Tibial artery (tissue), 4 donors: ENCODE data around the gene WLS.

Experiments
- DNase-seq, 2 donors: peaks; one replicate each; pipeline ENCODE4 v3.0.0-alpha.2; 2019
- H3K27ac ChIP-seq, 2 donors: fragments of 200-600 bp; sonication (generic) in 1 of 2; 1 replicate in 1 of 2; 2 replicates in 1 of 2; pipeline ENCODE4 v1.5.1; 2018 to 2019; ENCODE audit warnings: mild to moderate bottlenecking in 1 of 2
- H3K27me3 ChIP-seq, 2 donors: fragments of 200-600 bp; sonication (generic) in 1 of 2; one replicate each; pipeline versions ENCODE4 v1.5.1 to v1.6.0; 2016 to 2019
- H3K36me3 ChIP-seq, 3 donors: fragments of 200-600 bp; sonication (generic) in 2 of 3; one replicate each; pipeline ENCODE4 v1.5.1; 2016 to 2019; ENCODE audit warnings: mild to moderate bottlenecking in 2 of 3
- H3K4me1 ChIP-seq, 4 donors: fragments of 200-600 bp; sonication (generic) in 2 of 4; 1 replicate in 3 of 4; 2 replicates in 1 of 4; pipeline ENCODE4 v1.5.1; 2016 to 2019
- H3K4me3 ChIP-seq, 2 donors: fragments of 200-600 bp; sonication (generic) in 1 of 2; 1 replicate in 1 of 2; 2 replicates in 1 of 2; pipeline ENCODE4 v1.5.1; 2018 to 2019; ENCODE audit warnings: mild to moderate bottlenecking in 2 of 2
- H3K9me3 ChIP-seq, 3 donors: fragments of 200-600 bp; sonication (generic) in 1 of 3; one replicate each; pipeline ENCODE4 v1.5.1; 2016 to 2019
- intact Hi-C: fragments of 100-400 bp; cut with DNase I; formaldehyde crosslinking; loops from one replicate; pipeline ENCODE4 v1.15.0; 2023; ENCODE audit warnings: low total_unique reads
- TF ChIP-seq, protein P1 (sequence below), 2 experiments: fragments of 200-600 bp in 1 of 2; fragments of 450-650 bp in 1 of 2; IDR thresholded peaks; one replicate each; pipeline ENCODE4 v1.5.1; 2017 to 2019; ENCODE audit warnings: antibody characterized with exemption in 2 of 2, mild to moderate bottlenecking in 1 of 2, moderate library complexity in 1 of 2

Gene WLS

GRCh38 chr1:68147534-68148171 lies 84.7 kb downstream of the WLS start:
- no peaks in the 10 kb centered on the region for H3K9me3 ChIP-seq
- H3K27me3 ChIP-seq = no peaks in the 10 kb centered on the region
- DNase-seq = no peak
- H3K4me1 ChIP-seq = peaks cover 0 to 2% (median 0%) of the 10 kb centered on the region in 4 donors
- H3K4me3 ChIP-seq = no peak overlapping the region
- intact Hi-C loops = no loop called here
- TF ChIP-seq, protein P1, sequence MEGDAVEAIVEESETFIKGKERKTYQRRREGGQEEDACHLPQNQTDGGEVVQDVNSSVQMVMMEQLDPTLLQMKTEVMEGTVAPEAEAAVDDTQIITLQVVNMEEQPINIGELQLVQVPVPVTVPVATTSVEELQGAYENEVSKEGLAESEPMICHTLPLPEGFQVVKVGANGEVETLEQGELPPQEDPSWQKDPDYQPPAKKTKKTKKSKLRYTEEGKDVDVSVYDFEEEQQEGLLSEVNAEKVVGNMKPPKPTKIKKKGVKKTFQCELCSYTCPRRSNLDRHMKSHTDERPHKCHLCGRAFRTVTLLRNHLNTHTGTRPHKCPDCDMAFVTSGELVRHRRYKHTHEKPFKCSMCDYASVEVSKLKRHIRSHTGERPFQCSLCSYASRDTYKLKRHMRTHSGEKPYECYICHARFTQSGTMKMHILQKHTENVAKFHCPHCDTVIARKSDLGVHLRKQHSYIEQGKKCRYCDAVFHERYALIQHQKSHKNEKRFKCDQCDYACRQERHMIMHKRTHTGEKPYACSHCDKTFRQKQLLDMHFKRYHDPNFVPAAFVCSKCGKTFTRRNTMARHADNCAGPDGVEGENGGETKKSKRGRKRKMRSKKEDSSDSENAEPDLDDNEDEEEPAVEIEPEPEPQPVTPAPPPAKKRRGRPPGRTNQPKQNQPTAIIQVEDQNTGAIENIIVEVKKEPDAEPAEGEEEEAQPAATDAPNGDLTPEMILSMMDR (IDR thresholded peaks at IDR 0.05) = no peak
- H3K27ac ChIP-seq = no peak overlapping the region
- H3K36me3 ChIP-seq = peaks cover 52 to 62% (median 58%) of the 10 kb centered on the region in 3 donors

DNA sequence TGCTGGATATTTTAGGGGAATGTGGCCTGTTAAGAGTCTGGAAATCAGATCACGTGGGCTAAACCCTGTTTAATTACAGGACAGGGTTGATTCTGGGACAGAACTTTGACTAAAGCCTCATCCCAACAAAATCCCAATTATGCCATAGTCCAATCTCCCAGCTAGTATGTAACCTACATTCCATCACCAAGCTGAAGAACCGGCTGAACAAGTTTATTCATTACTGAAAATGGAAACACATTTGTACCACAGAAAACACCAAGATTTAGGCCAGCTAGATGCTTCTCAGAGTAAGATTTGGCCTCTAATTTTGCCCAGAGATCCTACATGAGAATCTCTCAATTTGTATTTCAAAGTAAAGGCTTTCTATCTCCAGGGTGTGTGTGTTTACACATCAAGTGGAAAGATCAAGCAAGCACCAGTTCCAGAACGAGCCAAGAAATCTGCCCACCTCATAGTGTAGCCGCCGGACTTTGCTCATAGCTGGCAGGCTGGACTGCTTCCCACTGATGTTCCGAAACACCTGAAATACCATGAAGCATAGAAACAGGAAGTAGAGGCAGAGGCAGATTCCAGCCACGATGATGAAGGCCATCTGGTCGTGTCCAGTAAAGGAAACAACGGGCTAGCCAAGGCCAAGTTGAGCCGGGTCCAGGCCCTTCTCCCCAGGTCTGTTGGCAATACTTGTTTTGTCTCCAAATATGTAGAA lies 86.8 kb downstream of the WLS start:
- no peak for DNase-seq

DNA sequence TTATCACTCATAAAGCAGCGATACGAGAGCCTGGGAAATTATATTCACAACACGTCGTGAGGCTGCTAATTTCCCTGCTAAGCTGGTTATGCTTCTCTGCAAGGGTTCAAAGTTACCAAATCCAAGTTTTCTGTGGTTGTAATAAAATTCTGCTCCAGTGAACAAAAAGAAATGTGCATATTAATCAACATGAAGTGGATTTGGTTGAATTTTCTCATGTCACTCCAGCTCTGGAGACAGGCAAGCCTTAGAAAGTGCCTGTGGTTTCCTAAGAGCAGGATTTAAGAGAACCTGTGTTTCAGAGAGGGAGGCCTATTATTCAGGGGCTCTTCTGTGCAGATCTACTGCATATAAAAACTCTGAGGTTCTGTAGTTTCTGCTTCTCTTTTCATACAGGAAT lies 87.5 kb downstream of the WLS start:
- TF ChIP-seq, protein P1 (IDR thresholded peaks at IDR 0.05) = no peak
- no peak for DNase-seq
- no peak overlapping the region for H3K4me3 ChIP-seq
- intact Hi-C loops = no loop called here
- peaks cover 0 to 22% (median 9%) of the 10 kb centered on the region in 4 donors for H3K4me1 ChIP-seq
- H3K27ac ChIP-seq = no peak overlapping the region
- no peaks in the 10 kb centered on the region for H3K9me3 ChIP-seq
- no peaks in the 10 kb centered on the region for H3K27me3 ChIP-seq
- peaks cover 32 to 42% (median 37%) of the 10 kb centered on the region in 3 donors for H3K36me3 ChIP-seq

More for the DNA sequence above, 86.8 kb downstream of the WLS start:
- Histone ChIP-seq H3K4me1 (peaks cover 0 to 22% (median 9%) of the 10 kb centered on the region in 4 donors), H3K27me3 (no peaks in the 10 kb centered on the region), H3K9me3 (no peaks in the 10 kb centered on the region), H3K36me3 (peaks cover 39 to 47% (median 44%) of the 10 kb centered on the region in 3 donors), H3K4me3 (no peak overlapping the region), H3K27ac (no peak overlapping the region)
- TF ChIP-seq, protein P1 (IDR thresholded peaks at IDR 0.05) = no peak
- intact Hi-C loops = no loop called here

DNA sequence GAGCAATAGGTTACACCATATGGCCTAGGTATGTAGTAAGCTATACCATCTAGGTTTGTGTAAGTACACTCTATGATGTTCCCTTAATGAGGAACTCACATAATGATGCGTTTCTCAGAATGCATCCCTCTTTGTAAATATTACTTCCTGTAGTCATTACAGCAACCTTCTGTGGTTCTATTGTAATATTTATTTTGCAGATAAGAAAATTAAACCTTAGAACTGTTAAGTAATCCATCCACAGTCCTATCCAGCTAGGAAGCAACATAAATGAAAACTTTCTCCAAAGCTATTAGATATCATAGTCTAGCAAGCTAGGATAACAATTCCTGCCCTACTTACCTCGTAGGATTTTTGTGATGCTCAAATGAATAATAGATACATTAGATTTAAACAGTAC lies 88.7 kb downstream of the WLS start:
- H3K4me1 ChIP-seq = peaks cover 0 to 22% (median 9%) of the 10 kb centered on the region in 4 donors
- no peak overlapping the region for H3K27ac ChIP-seq
- no peak for DNase-seq
- no peaks in the 10 kb centered on the region for H3K27me3 ChIP-seq
- no peak overlapping the region for H3K4me3 ChIP-seq
- TF ChIP-seq, protein P1 (IDR thresholded peaks at IDR 0.05) = no peak
- peaks cover 20 to 31% (median 28%) of the 10 kb centered on the region in 3 donors for H3K36me3 ChIP-seq
- intact Hi-C loops = no loop called here
- no peaks in the 10 kb centered on the region for H3K9me3 ChIP-seq

GRCh38 chr1:68142461-68142860 lies 89.9 kb downstream of the WLS start:
- Histone ChIP-seq H3K4me1 (peaks cover 0 to 22% (median 9%) of the 10 kb centered on the region in 4 donors), H3K36me3 (peaks cover 16 to 19% (median 17%) of the 10 kb centered on the region in 3 donors), H3K27me3 (no peaks in the 10 kb centered on the region), H3K9me3 (no peaks in the 10 kb centered on the region), H3K4me3 (no peak overlapping the region), H3K27ac (peak overlapping the region; percentile 21 to 52)
- intact Hi-C loops = no loop called here
- DNase-seq = no peak
- TF ChIP-seq, protein P1 (IDR thresholded peaks at IDR 0.05) = no peak
